Neural cell (in vitro differentiated cells): ENCODE data around the gene PLXNC1. TPM values are rescaled to one million over a fixed set of nuclear protein-coding genes. Genes with fewer than 3 reads are reported as not detected.

Experiments used
- H2AFZ ChIP-seq: fragments of 200-600, 300-800 bp; sonication (generic), shearing (Covaris generic); 2 replicates; pipeline ENCODE4 v1.6.0; 2014; ENCODE audit warnings: low read depth, mild to moderate bottlenecking, antibody characterized with exemption, low read length, moderate library complexity
- H3F3A ChIP-seq: fragments of 200-600 bp; shearing (Covaris generic); 2 replicates; pipeline ENCODE4 v1.6.1; 2016; ENCODE audit warnings: mild to moderate bottlenecking, moderate library complexity, mixed read lengths, antibody characterized with exemption, low read length; ENCODE audit not compliant: insufficient read depth, poor library complexity, severe bottlenecking
- H3K27ac ChIP-seq: fragments of 200-600, 300-800 bp; sonication (generic), shearing (Covaris generic); 2 replicates; pipeline ENCODE4 v1.5.1; 2014; ENCODE audit warnings: mild to moderate bottlenecking, low read length, moderate library complexity
- H3K27me3 ChIP-seq: fragments of 300-800, 200-600 bp; sonication (generic), shearing (Covaris generic); 2 replicates; pipeline ENCODE4 v1.6.0; 2014; ENCODE audit warnings: mild to moderate bottlenecking, low read depth, low read length, moderate library complexity; ENCODE audit not compliant: insufficient read depth
- H3K36me3 ChIP-seq: fragments of 300-800, 200-600 bp; sonication (generic), shearing (Covaris generic); 2 replicates; pipeline ENCODE4 v1.5.1; 2014; ENCODE audit warnings: mild to moderate bottlenecking, antibody characterized with exemption, low read length, moderate library complexity; ENCODE audit not compliant: insufficient read depth
- H3K4me2 ChIP-seq: fragments of 300-800, 200-600 bp; sonication (generic), shearing (Covaris generic); 2 replicates; pipeline ENCODE4 v1.6.0; 2014; ENCODE audit warnings: mild to moderate bottlenecking, low read length
- H3K4me3 ChIP-seq: fragments of 300-800, 200-600 bp; sonication (generic), shearing (Covaris generic); 2 replicates; pipeline ENCODE4 v1.5.1; 2014; ENCODE audit warnings: mild to moderate bottlenecking, low read length, moderate library complexity
- H3K79me2 ChIP-seq: fragments of 200-600 bp; shearing (Covaris generic); replicated peaks from 2 replicates; pipeline ENCODE4 v1.6.0; 2014; ENCODE audit warnings: mild to moderate bottlenecking, low read length, moderate library complexity; ENCODE audit not compliant: insufficient read depth
- H3K9ac ChIP-seq: fragments of 300-800, 200-600 bp; sonication (generic), shearing (Covaris generic); 2 replicates; pipeline ENCODE4 v1.6.1; 2016; ENCODE audit warnings: mild to moderate bottlenecking, low read length, mixed read lengths
- H3K9me2 ChIP-seq: fragments of 200-600 bp; shearing (Covaris generic); 2 replicates; pipeline ENCODE4 v1.6.1; 2016; ENCODE audit warnings: mild to moderate bottlenecking, low read length, mixed read lengths; ENCODE audit not compliant: insufficient read depth
- H3K9me3 ChIP-seq: fragments of 200-600, 300-800 bp; sonication (generic), shearing (Covaris generic); 2 replicates; pipeline ENCODE4 v1.6.1; 2016; ENCODE audit warnings: mild to moderate bottlenecking, mixed run types, low read length, moderate library complexity, mixed read lengths
- H4K20me1 ChIP-seq: fragments of 200-600 bp; shearing (Covaris generic); 2 replicates; pipeline ENCODE4 v1.6.1; 2016; ENCODE audit warnings: mild to moderate bottlenecking, mixed run types; ENCODE audit not compliant: insufficient read depth
- EP300 ChIP-seq: fragments of 450-650 bp; conservative IDR thresholded peaks from 2 replicates; pipeline ENCODE4 v1.6.1; 2014; ENCODE audit warnings: antibody characterized with exemption, mild to moderate bottlenecking, moderate library complexity; ENCODE audit not compliant: poor library complexity, severe bottlenecking
- EZH2 ChIP-seq: fragments of 200-600, 300-800 bp; shearing (Covaris generic), sonication (generic); IDR thresholded peaks from 2 replicates; pipeline ENCODE4 v1.6.1; 2014; ENCODE audit warnings: antibody characterized with exemption, low read length, borderline replicate concordance, mild to moderate bottlenecking; ENCODE audit not compliant: insufficient read depth, poor library complexity, severe bottlenecking
- MXI1 ChIP-seq: fragments of 450-650 bp; conservative IDR thresholded peaks from 2 replicates; pipeline ENCODE4 v1.6.1; 2014; ENCODE audit warnings: antibody characterized with exemption, mild to moderate bottlenecking; ENCODE audit not compliant: poor library complexity, severe bottlenecking
- POLR2AphosphoS5 ChIP-seq: IDR thresholded peaks from 2 replicates; pipeline ENCODE4 v1.6.1; 2012
- RAD21 ChIP-seq: fragments of 450-650 bp; conservative IDR thresholded peaks from 2 replicates; pipeline ENCODE4 v1.6.1; 2014; ENCODE audit warnings: antibody characterized with exemption, mild to moderate bottlenecking, moderate library complexity
- REST ChIP-seq: IDR thresholded peaks from 2 replicates; pipeline ENCODE4 v1.6.1; 2012; ENCODE audit warnings: borderline replicate concordance
- SMC3 ChIP-seq: fragments of 450-650 bp; conservative IDR thresholded peaks from 2 replicates; pipeline ENCODE4 v1.6.1; 2014; ENCODE audit warnings: antibody characterized with exemption, mild to moderate bottlenecking, moderate library complexity; ENCODE audit not compliant: poor library complexity
- TAF1 ChIP-seq: IDR thresholded peaks from 2 replicates; pipeline ENCODE4 v1.6.1; 2012; ENCODE audit warnings: low read depth
- polyA plus RNA-seq: library from polyadenylated mRNA; depleted of rRNA; stranded (reverse); fragments of >200 nt; gene quantifications from 2 replicates; pipeline ENCODE4 v1.2.3, GENCODE V29; 2014
- TF ChIP-seq, protein P1 (sequence below): fragments of 450-650 bp; IDR thresholded peaks from 2 replicates; pipeline ENCODE4 v1.5.1; 2014; ENCODE audit warnings: antibody characterized with exemption, mild to moderate bottlenecking, moderate library complexity; ENCODE audit not compliant: poor library complexity, severe bottlenecking

Gene PLXNC1
- polyA plus RNA-seq, 1 donor from 2014 or later = 76.3 TPM

GRCh38 chr12:94318181-94318580 lies 169.8 kb downstream of the PLXNC1 start:
- Histone ChIP-seq H3K27me3 (no peaks in the 10 kb centered on the region), H3K9ac (no peak overlapping the region), H2AFZ (no peak overlapping the region), H3K9me2 (no peaks in the 10 kb centered on the region), H3K79me2 (no peaks in the 10 kb centered on the region), H3K4me2 (no peak overlapping the region), H3K36me3 (peaks cover 19% of the 10 kb centered on the region), H3K4me3 (no peak overlapping the region), H3K9me3 (peaks cover 5% of the 10 kb centered on the region), H3F3A (no peaks in the 10 kb centered on the region), H3K27ac (no peak overlapping the region), H4K20me1 (no peaks in the 10 kb centered on the region)
- TF ChIP-seq, protein P1, sequence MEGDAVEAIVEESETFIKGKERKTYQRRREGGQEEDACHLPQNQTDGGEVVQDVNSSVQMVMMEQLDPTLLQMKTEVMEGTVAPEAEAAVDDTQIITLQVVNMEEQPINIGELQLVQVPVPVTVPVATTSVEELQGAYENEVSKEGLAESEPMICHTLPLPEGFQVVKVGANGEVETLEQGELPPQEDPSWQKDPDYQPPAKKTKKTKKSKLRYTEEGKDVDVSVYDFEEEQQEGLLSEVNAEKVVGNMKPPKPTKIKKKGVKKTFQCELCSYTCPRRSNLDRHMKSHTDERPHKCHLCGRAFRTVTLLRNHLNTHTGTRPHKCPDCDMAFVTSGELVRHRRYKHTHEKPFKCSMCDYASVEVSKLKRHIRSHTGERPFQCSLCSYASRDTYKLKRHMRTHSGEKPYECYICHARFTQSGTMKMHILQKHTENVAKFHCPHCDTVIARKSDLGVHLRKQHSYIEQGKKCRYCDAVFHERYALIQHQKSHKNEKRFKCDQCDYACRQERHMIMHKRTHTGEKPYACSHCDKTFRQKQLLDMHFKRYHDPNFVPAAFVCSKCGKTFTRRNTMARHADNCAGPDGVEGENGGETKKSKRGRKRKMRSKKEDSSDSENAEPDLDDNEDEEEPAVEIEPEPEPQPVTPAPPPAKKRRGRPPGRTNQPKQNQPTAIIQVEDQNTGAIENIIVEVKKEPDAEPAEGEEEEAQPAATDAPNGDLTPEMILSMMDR = no peak
- TF ChIP-seq SMC3 (no peak), RAD21 (no peak), REST (no peak), MXI1 (no peak), TAF1 (no peak), EP300 (no peak), EZH2 (no peak), POLR2AphosphoS5 (no peak)

DNA sequence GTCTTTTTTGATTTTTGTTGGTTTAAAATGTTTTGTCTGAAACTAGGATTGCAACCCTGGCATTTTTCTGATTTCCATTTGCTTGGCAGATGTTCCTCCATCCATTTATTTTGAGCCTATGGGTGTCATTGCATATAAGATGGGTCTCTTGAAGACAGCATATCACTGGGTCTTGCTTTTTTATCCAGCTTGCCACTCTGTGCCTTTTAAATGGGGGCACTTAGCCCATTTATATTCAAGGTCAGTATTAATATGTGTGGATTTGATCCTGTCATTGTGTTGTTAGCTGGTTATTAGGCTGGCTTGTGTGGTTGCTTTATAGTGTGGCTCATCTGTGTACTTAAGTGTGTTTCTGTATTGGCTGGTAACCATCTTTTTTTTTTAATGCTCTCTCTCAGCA lies 171.7 kb downstream of the PLXNC1 start:
- H3K9ac ChIP-seq = no peak overlapping the region
- H2AFZ ChIP-seq = no peak overlapping the region
- H3K27me3 ChIP-seq = no peaks in the 10 kb centered on the region
- peaks cover 19% of the 10 kb centered on the region for H3K36me3 ChIP-seq
- no peaks in the 10 kb centered on the region for H4K20me1 ChIP-seq
- H3F3A ChIP-seq = no peaks in the 10 kb centered on the region
- H3K9me2 ChIP-seq = no peaks in the 10 kb centered on the region
- H3K79me2 ChIP-seq = no peaks in the 10 kb centered on the region
- peaks cover 5% of the 10 kb centered on the region for H3K9me3 ChIP-seq
- H3K27ac ChIP-seq = no peak overlapping the region
- no peak overlapping the region for H3K4me3 ChIP-seq
- no peak overlapping the region for H3K4me2 ChIP-seq
- TF ChIP-seq, protein P1 = no peak
- no peak for TF ChIP-seq REST
- no peak for TF ChIP-seq EP300
- TF ChIP-seq TAF1 = no peak
